Neural progenitor cell (in vitro differentiated cells): ENCODE measurements around the gene RAPGEF2.

Experiments
- CTCF ChIP-seq: fragments of 200-600 bp; sonication (generic); IDR thresholded peaks from 2 replicates; pipeline ENCODE4 v1.5.1; 2017; ENCODE audit warnings: antibody characterized with exemption, mild to moderate bottlenecking
- EZH2 ChIP-seq: fragments of 200-600 bp; sonication (generic); IDR thresholded peaks from 2 replicates; pipeline ENCODE4 v1.6.1; 2017; ENCODE audit warnings: antibody characterized with exemption, mild to moderate bottlenecking, moderate library complexity
- EZH2phosphoT487 ChIP-seq: fragments of 200-600 bp; sonication (generic); IDR thresholded peaks from 2 replicates; pipeline ENCODE4 v1.6.1; 2017; ENCODE audit warnings: antibody characterized with exemption

GRCh38 chr4:159138436-159138835 lies 35.6 kb downstream of the RAPGEF2 start:
- TF ChIP-seq CTCF (no peak), EZH2 (no peak), EZH2phosphoT487 (no peak)
